PFSK-1 (cell line): ENCODE data around the gene FOCAD.

Source experiments
- FOXP2 ChIP-seq: optimal IDR thresholded peaks from 2 replicates; pipeline ENCODE3; 2011; ENCODE audit warnings: borderline replicate concordance, control low read depth, inconsistent platforms; ENCODE audit not compliant: insufficient read depth; ENCODE audit errors: extremely low read length, extremely low read depth
- POLR2AphosphoS5 ChIP-seq: IDR thresholded peaks from 2 replicates; pipeline ENCODE4 v1.6.1; 2012; ENCODE audit warnings: low read depth, mild to moderate bottlenecking, control low read depth, low read length, moderate library complexity
- SIN3A ChIP-seq: IDR thresholded peaks from 2 replicates; pipeline ENCODE4 v1.6.1; 2012; ENCODE audit warnings: mild to moderate bottlenecking, low read length, moderate library complexity, borderline replicate concordance; ENCODE audit not compliant: insufficient read depth
- TAF1 ChIP-seq: IDR thresholded peaks from 2 replicates; pipeline ENCODE4 v1.6.1; 2012; ENCODE audit warnings: low read length, control low read depth, borderline replicate concordance; ENCODE audit not compliant: insufficient read depth
- TF ChIP-seq, protein P1 (sequence below), 2 experiments: IDR thresholded peaks; 2 replicates each; pipeline versions ENCODE4 v1.6.1 to v1.8.0; 2011 to 2012; ENCODE audit warnings: low read depth in 2 of 2, low read length in 2 of 2, control low read depth in 1 of 2, inconsistent platforms in 1 of 2, mild to moderate bottlenecking in 1 of 2, moderate library complexity in 1 of 2; ENCODE audit not compliant: insufficient read depth in 1 of 2

FOCAD gene

DNA sequence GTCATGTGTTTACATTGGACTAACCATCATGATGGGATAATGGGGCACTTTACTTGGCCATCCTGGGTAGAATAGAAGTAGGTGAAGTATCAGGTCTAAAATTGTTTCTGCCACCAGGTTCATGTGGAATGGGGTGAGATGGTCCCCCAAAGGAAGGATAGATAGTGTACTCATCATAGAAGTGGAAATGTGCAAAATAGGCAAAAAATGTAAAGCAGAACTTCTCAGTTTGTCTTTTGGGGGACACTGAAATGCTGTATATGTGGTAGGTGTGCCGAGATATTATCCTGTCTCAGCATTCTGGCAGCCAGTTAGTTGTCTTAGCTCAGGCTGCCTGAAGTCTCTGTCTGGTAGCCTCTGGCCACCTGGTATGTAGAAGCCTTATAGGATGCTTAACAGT is 107.6 kb downstream of the FOCAD start:
- TF ChIP-seq FOXP2, result no peak
- TF ChIP-seq, protein P1, sequence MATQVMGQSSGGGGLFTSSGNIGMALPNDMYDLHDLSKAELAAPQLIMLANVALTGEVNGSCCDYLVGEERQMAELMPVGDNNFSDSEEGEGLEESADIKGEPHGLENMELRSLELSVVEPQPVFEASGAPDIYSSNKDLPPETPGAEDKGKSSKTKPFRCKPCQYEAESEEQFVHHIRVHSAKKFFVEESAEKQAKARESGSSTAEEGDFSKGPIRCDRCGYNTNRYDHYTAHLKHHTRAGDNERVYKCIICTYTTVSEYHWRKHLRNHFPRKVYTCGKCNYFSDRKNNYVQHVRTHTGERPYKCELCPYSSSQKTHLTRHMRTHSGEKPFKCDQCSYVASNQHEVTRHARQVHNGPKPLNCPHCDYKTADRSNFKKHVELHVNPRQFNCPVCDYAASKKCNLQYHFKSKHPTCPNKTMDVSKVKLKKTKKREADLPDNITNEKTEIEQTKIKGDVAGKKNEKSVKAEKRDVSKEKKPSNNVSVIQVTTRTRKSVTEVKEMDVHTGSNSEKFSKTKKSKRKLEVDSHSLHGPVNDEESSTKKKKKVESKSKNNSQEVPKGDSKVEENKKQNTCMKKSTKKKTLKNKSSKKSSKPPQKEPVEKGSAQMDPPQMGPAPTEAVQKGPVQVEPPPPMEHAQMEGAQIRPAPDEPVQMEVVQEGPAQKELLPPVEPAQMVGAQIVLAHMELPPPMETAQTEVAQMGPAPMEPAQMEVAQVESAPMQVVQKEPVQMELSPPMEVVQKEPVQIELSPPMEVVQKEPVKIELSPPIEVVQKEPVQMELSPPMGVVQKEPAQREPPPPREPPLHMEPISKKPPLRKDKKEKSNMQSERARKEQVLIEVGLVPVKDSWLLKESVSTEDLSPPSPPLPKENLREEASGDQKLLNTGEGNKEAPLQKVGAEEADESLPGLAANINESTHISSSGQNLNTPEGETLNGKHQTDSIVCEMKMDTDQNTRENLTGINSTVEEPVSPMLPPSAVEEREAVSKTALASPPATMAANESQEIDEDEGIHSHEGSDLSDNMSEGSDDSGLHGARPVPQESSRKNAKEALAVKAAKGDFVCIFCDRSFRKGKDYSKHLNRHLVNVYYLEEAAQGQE (IDR thresholded peaks at IDR 0.05; ENCODE audit: insufficient read depth in 1 of 2, low read depth in 2 of 2, low read length in 2 of 2), result no peak
- TF ChIP-seq SIN3A, result no peak
- no peak for TF ChIP-seq TAF1
- TF ChIP-seq POLR2AphosphoS5, result no peak

DNA sequence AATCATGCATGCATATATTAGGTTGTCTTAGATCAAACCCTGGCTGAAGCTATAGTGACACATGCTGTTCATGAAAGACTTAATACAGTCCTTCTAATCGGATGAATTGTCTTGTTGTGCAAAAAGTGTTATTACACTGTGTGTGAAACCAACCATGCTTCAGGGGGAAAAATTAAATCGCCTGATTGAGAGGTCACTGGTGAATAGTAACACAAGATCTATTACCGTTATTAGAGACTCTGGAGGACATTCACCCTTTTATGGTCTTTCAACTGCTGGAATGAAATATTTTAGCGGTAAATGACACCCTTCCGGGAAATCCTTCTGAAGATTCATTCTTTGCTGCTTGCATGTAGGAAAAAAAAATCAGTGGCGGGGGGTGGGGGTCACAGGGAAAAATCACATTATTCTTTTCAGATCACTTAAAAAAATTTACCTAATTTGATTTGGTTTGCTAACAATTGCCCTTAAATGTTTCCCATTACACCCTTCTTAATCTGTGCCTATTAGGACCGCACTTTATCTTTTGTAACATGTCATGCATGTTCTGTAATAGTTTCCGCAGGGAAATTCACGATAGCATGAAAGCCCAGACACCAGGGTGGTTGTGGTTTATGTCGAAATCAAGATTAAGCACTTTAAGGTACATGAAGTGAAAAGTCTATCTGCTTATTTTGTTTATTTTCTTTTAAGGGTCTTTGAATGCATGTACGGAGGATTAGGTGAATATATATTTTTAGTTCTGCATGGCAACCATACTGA is 120.6 kb downstream of the FOCAD start:
- TF ChIP-seq, protein P1 (IDR thresholded peaks at IDR 0.05; ENCODE audit: insufficient read depth in 1 of 2, low read depth in 2 of 2, low read length in 2 of 2), result no peak
- TF ChIP-seq POLR2AphosphoS5 (no peak), SIN3A (no peak), FOXP2 (no peak), TAF1 (no peak)

DNA sequence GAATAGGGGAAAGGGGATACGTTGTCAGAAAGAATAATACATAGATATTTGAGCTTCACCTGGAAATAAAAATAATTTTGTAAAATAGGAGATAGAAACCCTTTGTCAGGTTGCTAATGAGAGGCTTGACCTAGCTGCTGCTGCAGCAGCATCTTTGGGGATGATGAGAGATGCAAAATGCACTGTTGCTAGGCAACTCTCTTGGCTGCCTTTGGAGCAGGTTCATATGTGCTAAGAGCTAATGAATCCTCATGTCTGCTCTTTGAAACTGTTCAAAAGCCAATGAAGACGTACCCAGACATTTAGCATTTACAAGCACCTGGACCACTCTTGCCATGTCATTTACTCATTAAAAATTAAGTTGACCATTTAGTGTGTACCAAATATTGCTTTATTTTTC is 121.7 kb downstream of the FOCAD start:
- TF ChIP-seq, protein P1 (IDR thresholded peaks at IDR 0.05; ENCODE audit: insufficient read depth in 1 of 2, low read depth in 2 of 2, low read length in 2 of 2), result no peak
- TF ChIP-seq SIN3A (no peak), TAF1 (no peak), FOXP2 (no peak), POLR2AphosphoS5 (no peak)

DNA sequence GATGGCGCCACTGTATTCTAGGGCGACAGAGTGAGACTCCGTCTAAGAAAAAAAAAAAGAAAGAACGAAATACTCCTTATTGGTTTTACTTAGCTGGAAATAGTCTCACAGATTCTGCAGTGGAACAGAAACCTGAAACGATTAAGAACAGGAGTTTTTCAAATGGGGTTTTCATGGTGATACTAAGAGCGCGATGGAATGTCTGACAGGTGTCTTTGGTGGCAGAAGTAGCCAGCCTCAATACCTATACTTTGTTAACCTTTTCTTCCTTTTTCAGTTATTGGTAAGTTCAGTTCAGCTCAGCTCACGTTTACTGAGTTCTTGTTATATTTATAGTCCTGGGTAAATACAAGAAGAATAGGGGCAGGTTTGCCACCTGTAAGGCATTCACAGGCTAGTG is 123.9 kb downstream of the FOCAD start:
- TF ChIP-seq TAF1, result no peak
- TF ChIP-seq FOXP2, result no peak
- TF ChIP-seq, protein P1 (IDR thresholded peaks at IDR 0.05; ENCODE audit: insufficient read depth in 1 of 2, low read depth in 2 of 2, low read length in 2 of 2), result no peak
- no peak for TF ChIP-seq SIN3A
- no peak for TF ChIP-seq POLR2AphosphoS5

DNA sequence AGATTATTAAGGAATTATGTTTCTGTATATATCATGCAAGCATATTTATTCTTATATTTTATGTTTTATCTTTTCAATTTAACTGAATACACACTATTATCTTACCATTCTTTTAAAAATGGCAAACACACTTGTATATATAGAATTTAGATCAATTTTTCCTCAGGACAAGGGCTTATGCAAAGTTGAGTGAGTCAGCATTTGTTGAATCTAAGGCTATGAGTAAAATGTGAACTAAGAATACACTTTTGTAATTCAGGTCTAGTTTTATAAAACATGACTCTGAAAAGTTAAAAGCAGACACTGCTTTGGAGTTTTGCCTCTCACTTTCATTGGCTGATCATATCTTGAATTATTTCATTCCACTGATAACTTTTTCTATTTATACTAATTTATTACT is 127.8 kb downstream of the FOCAD start:
- TF ChIP-seq, protein P1 (IDR thresholded peaks at IDR 0.05; ENCODE audit: insufficient read depth in 1 of 2, low read depth in 2 of 2, low read length in 2 of 2), result no peak
- no peak for TF ChIP-seq POLR2AphosphoS5
- no peak for TF ChIP-seq FOXP2
- no peak for TF ChIP-seq SIN3A
- TF ChIP-seq TAF1, result no peak
